Muscle layer of duodenum (tissue), 2 donors: ENCODE results near the gene BRF1.

Experiments
- H3K27ac ChIP-seq: one replicate; pipeline ENCODE4 v1.7.0; 2013; ENCODE audit warnings: mild to moderate bottlenecking, low read length
- H3K27me3 ChIP-seq: one replicate; pipeline ENCODE4 v1.7.0; 2013; ENCODE audit warnings: low read depth, mild to moderate bottlenecking, control low read depth, low read length
- H3K36me3 ChIP-seq, 2 donors: one replicate each; pipeline ENCODE4 v1.7.0; 2013; ENCODE audit warnings: low read length in 2 of 2, control low read depth in 1 of 2, mild to moderate bottlenecking in 1 of 2; ENCODE audit not compliant: insufficient read depth in 2 of 2, control insufficient read depth in 1 of 2
- H3K4me1 ChIP-seq, 2 donors: one replicate each; pipeline ENCODE4 v1.7.0; 2013; ENCODE audit warnings: low read length in 2 of 2, mild to moderate bottlenecking in 2 of 2, control low read depth in 1 of 2, moderate library complexity in 1 of 2; ENCODE audit not compliant: insufficient read depth in 2 of 2, control insufficient read depth in 1 of 2
- H3K4me3 ChIP-seq, 2 donors: one replicate each; pipeline ENCODE4 v1.7.0; 2013; ENCODE audit warnings: low read length in 2 of 2, low read depth in 1 of 2, mild to moderate bottlenecking in 1 of 2
- H3K9me3 ChIP-seq, 2 donors: one replicate each; pipeline ENCODE4 v1.7.0; 2013; ENCODE audit warnings: low read length in 2 of 2, control low read depth in 1 of 2, mild to moderate bottlenecking in 1 of 2; ENCODE audit not compliant: control insufficient read depth in 1 of 2
- donor health status: healthy.

The BRF1 gene

DNA sequence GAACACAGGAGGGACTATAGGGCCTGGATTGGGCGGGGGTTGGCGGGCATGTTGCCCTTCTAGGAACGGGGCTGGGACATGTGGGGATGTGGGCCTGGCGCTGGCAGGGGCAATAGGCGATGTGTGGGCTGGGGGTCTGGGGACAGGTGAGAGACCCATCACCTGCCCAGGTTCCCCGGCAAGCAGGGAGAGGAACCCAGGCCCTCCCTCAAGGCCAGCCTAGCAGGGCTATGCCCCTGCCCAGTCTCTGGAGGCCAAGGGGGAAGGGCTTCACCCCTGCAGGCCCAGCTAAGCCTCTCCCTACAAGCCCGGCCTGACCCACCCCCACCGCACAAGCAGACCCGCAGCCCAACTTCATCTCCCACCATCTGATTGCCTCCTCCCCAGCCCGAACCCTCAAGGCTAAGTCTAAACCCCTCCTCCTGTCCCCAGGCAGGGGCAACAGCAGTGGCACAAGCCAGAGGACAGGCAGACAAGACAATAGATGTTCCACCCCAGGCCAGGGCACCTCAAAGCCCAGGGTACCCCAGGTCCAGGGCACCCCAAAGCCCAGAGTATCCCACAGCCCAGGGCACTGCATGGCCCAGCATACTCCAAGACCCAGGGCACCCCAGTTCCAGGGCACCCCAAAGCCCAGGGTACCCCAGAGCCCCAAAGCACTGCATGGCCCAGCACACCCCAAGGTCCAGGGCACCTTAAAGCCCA, 138.7 kb downstream of the BRF1 start:
- Histone ChIP-seq H3K27me3 (peaks cover 4% of the 10 kb centered on the region), H3K9me3 (no peaks in the 10 kb centered on the region), H3K4me1 (peaks cover 0 to 4% of the 10 kb centered on the region in 2 donors), H3K27ac (no peak overlapping the region), H3K36me3 (no peaks in the 10 kb centered on the region), H3K4me3 (no peak overlapping the region)

DNA sequence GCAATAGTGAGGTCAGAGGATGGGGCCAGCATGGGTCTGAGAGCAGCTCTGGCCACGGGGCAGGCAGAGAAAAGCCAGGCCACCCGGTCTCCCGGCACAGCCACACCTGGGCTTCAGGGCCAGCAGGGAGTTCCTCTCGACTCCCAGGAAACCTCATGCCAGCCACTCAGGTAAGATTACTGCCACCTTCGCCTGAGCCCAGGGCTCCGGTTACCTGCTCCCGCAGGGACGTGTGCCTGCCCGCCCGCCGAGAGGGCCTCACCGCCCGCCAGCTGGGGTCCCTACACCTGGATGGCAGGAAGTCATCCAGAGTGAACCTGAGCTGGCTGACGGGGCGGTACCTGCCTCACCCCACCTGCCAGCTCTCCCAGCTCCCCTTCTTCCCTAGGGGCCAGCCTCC, 139.5 kb downstream of the BRF1 start:
- Histone ChIP-seq H3K27ac (no peak overlapping the region), H3K27me3 (peaks cover under 1% of the 10 kb centered on the region), H3K36me3 (no peaks in the 10 kb centered on the region), H3K9me3 (no peaks in the 10 kb centered on the region), H3K4me1 (no peaks in the 10 kb centered on the region), H3K4me3 (no peak overlapping the region)

DNA sequence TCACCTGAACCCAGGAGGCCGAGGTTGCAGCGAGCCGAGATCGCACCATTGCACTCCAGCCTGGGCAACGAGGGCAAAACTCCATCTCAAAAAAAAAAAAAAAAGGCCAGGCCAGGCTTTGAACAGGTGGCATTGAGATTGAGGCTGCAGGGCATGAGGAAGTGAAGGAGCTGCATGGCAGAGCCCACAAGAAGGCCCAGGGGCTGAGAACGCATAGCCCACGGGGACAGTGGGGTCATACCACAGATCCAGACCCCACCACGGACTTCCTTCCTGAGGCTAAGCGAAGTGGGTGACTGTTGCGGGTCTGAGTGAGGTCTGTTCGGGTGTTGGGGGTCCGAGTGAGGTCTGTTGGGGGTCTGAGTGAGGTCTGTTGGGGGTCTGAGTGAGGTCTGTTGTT, 140.0 kb downstream of the BRF1 start:
- Histone ChIP-seq H3K27me3 (no peaks in the 10 kb centered on the region), H3K9me3 (no peaks in the 10 kb centered on the region), H3K4me1 (no peaks in the 10 kb centered on the region), H3K4me3 (no peak overlapping the region), H3K27ac (no peak overlapping the region), H3K36me3 (no peaks in the 10 kb centered on the region)

DNA sequence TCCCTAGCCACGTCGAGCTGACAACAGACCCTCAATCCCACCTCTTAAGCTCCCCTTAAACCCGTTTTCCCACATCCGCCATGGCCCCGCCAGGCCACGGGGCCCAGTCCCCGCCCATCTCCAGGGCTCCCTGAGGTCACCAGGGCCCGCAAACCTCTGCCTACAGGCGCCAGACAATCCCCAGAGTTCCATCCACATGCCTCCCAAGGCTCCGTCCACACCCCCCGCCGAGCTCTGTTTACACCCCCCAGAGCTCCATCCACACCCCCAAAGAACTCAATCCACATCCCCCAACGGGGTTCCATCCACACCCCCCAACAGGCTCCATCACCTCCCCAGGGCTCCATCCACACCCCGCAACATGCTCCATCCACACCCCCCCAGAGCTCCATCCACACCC, 141.5 kb downstream of the BRF1 start:
- Histone ChIP-seq H3K4me1 (peaks cover 0 to under 1% of the 10 kb centered on the region in 2 donors), H3K27ac (no peak overlapping the region), H3K27me3 (no peaks in the 10 kb centered on the region)

More for the DNA sequence above, 141.5 kb downstream of the BRF1 start:
- Histone ChIP-seq H3K36me3 (no peaks in the 10 kb centered on the region), H3K4me3 (no peak overlapping the region), H3K9me3 (no peaks in the 10 kb centered on the region)
